Testis (tissue), 2 donors: ENCODE measurements around the gene GPR89B.
A peak's percentile ranks its signal among the peaks of the same experiment; 100 is the strongest.

Experiments
- CTCF ChIP-seq, 3 experiments: fragments of 450-650 bp in 2 of 3; fragments of 200-600 bp in 1 of 3; sonication (generic) in 1 of 3; IDR thresholded peaks; one replicate each; pipeline ENCODE4 v1.5.1; 2016 to 2019; ENCODE audit warnings: antibody characterized with exemption in 3 of 3, mild to moderate bottlenecking in 2 of 3, moderate library complexity in 1 of 3
- POLR2A ChIP-seq: fragments of 450-650 bp; IDR thresholded peaks from one replicate; pipeline ENCODE4 v1.6.1; 2017; ENCODE audit warnings: antibody characterized with exemption, mild to moderate bottlenecking, moderate library complexity

GRCh38 chr1:147892731-147893214 lies 35.4 kb upstream of the GPR89B start:
- TF ChIP-seq CTCF (IDR thresholded peaks at IDR 0.05) (peak; percentile 90 to 92 (median 90)), POLR2A (no peak)
